Right renal pelvis (tissue), 4 donors: ENCODE measurements around the gene CYFIP2. TPM values are rescaled to one million over a fixed set of nuclear protein-coding genes. Genes with fewer than 3 reads are reported as not detected.

Experiments used
- polyA plus RNA-seq, 4 donors: library from polyadenylated mRNA; unstranded; fragments of 120-200 nt; gene quantifications; one replicate each; pipeline ENCODE4 v1.2.1, GENCODE V29; 2013; ENCODE audit not compliant: insufficient read length in 4 of 4

CYFIP2 gene
- polyA plus RNA-seq, 4 donors = 106 to 149 (median 120) TPM

Other genes with a start within 250 kb of the CYFIP2 start
- gene HAVCR1, start 207.0 kb upstream of the CYFIP2 start, polyA plus RNA-seq = 1 to 10 TPM; 2.1 to 2.7 (median 2.2) TPM
- 10 to 100 TPM in 3 of 4 donors, 1 to 10 TPM in 1; 6.6 to 11.6 (median 10.5) TPM for gene HAVCR2, start 157.1 kb upstream of the CYFIP2 start, polyA plus RNA-seq
- gene MED7, start 123.3 kb upstream of the CYFIP2 start, polyA plus RNA-seq = 10 to 100 TPM; 20.7 to 26.4 (median 22.8) TPM
- gene GARIN3, start 99.9 kb upstream of the CYFIP2 start, polyA plus RNA-seq = not detected
- gene ITK, start 85.3 kb upstream of the CYFIP2 start, polyA plus RNA-seq = under 1 TPM; 0.20 to 0.47 (median 0.44) TPM
- gene NIPAL4, start 194.1 kb downstream of the CYFIP2 start, polyA plus RNA-seq = 1 to 10 TPM in 1 of 4 donors, under 1 TPM in 3; 0.22 to 1.8 (median 0.63) TPM